HuH-7 (cell line): Measurements from ENCODE around the gene MORN1.
"Not testable (repeated sequence)": the region's sequence is repeated elsewhere in the genome, so short reads cannot be mapped to it uniquely, and the experiment has no call there.

ENCODE experiments used
- DNase-seq: peaks from one replicate; pipeline ENCODE4 v3.0.0; 2011; ENCODE audit warnings: low spot score

MORN1 gene

DNA sequence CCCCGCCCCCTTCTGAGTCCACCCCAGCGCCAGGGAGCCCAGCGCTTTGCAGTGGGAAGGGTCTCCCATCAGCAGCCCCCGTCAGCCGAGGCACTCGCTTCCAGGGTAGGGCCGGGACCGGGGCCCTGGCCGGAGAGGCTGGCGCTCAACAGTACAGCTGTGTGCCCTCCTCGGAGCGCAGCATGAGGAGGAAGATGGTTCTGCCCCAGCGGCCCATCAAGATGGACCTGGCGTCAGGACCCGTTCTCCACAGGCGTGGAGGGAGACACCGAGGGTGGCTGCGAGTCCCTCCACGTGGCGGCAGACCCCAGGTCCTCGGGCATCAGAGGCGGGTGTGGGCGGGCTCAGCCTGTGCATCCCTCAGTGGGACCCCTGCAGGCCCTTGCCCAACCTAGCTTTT is 54.3 kb downstream of the MORN1 start:
- DNase-seq: no peak

DNA sequence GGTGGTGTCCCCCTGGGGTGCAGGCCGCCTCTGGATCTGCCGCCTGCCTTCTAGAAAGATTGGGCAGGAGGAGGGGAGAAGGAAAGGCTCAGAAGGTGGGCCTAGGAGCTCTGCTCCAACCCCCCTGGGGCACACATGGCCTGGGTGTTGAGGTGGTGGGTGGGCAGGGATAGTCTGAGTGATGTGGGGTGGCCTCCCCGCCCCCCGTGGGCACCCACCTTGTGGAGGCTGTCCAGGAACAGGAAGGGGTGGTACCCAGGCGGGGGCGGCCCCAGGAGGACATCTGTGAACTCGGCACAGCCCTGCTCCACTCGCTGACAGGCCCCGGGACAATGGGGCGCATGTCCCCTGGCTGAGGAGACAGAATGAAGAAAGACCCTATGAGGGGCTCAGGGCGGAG is 54.9 kb downstream of the MORN1 start:
- no peak for DNase-seq

DNA sequence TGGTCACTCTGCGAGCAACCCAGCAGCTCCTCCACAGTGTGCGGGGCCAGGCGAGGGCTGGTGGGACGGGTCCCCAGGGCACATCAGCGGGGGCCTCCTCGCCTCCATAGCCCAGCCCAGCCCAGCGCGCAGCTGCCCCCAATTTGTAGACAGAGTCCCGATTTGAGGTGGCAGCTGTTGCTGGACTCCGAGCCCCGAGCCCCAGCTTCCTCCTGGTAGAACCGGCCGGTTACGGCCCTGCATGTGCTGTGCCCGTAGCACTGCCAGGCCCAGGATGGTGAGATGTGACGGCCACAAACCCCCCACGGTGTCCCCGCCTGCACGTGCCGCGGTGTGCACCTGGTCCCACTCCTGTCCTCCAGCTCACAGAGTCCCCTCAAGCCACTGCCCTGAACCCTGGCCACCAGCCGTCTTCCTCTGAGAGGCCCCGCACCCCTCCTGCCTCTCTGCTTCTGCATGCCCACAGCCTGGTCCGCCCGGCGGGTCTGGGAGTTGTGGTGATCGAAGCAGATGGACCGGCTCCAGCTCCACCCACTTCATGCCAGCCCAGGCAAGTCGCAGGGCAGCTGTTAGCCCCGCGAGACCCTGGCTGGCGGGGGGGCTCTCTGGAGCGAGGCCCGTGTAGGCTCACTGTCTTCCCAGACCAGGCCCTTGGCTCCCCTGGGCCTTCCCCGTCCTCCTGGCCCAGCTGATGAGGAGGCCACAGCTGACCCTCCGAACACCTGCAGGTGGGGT is 55.5 kb downstream of the MORN1 start:
- no peak for DNase-seq

DNA sequence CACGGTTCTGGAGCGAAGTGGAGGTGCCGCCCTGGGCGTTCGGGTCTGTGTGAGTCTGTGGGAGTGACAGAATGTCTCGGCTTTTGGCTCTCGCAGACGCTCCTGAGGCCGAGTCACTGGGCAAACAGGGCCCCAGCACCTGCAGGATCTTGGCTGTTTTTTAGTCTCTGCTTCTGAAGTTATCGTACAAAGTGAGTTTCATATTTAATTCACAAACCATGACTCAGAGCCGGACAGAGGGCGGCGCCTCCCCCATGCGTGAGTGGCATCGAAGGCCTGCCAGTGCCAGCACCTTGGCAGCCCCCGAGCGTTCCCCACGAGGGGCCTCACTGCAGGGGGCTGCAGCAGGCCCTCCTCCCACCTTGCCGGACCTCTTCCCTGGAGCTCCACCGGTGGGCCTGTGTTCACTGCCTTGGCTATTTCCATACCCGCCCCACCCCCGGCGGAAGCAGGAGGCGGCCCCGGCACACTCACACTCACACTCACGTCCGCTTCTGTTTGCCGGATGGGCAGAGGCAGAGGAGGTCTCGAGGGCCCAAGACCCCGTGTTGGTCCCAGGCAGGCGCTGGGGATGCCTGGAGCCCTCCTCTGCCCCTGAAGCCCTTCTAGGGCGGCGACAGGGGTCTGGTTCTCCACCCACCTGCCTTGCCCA is 56.3 kb downstream of the MORN1 start:
- no peak for DNase-seq

DNA sequence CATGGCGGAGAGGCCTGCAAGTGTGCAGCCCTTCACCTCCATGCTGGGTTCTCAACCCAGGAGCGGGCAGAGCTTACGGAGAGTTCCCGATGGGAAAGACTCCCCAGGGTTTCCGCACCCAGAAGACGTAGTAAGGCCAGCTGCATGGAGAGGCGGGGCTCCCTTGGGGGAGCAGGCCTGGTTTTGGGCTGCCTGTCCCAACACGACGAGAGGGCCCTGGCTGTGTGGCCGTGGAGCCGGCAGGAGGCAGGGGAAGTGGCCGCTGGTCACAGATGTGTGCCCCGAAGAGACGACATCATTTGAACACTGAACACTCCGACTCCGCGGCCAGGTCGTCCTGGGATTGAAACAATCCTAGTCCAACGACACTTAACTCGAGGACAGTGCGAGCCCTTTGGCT is 57.0 kb downstream of the MORN1 start:
- DNase-seq: no peak

DNA sequence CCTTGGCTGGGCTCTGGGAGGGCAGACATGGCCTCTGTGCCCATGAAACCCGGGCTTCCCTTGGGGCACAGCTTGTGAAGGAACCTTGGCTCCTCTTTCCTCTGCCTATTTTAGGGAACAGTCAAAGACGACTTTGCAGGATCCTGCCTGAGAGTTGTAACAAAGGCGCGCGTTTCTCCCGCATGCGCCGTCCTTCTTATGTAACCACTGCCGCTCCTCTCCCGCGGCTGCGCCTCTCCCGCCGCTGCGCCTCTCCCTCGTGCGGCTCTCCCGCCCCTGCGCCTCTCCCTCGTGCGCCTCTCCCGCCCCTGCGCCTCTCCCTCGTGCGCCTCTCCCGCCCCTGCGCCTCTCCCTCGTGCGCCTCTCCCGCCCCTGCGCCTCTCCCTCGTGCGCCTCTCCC is 59.8 kb downstream of the MORN1 start:
- DNase-seq: not testable (repeated sequence)

DNA sequence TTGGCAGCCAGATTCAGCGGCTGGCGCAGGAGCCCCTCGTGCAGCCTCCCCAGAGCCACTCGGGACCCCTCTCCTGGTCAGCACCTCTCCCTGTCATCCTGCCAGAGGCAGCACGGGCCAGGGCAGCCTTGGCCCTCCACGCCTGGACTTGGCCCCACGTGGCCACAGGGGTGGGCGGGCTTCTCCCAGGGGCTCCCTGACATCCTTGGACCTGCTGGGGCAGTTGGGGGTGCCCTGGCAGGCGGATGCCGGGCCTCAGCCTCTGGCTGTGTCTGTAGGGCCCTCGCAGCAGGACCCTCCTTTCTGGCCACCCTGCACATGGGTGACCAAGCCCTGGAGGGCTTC is 60.2 kb downstream of the MORN1 start:
- DNase-seq: no peak

DNA sequence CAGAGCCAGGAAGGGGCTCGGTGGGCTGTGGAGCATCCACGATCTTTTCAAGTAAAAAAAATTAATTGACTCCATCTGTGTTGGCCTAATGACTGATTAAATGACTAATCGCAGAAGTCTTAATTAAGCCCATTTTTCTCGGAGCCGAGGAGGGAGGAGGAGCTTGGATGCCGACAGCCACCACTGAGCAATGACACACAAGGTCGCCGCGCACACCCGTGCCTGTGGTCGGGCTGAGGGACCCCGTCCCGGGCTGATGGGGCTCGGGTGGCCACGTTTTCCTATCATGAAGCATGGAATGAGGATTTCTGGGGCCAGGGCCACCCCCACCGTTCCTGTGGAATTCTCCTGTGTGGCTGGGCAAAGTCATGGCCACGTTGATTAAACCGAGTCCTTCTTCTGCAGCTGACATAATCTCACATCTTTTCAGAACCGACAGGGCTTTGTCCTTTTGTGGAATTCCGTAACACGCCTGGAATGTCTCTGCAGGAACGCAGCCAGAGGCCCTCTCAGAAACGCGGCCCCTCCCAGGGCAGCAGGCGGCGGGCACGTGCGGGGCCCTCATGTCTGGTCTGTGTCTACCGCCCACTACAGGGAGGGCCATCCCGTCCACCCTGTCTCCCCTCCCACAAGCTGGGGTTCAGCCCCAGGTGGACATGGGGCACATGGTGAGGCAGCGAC is 60.7 kb downstream of the MORN1 start:
- DNase-seq: no peak

DNA sequence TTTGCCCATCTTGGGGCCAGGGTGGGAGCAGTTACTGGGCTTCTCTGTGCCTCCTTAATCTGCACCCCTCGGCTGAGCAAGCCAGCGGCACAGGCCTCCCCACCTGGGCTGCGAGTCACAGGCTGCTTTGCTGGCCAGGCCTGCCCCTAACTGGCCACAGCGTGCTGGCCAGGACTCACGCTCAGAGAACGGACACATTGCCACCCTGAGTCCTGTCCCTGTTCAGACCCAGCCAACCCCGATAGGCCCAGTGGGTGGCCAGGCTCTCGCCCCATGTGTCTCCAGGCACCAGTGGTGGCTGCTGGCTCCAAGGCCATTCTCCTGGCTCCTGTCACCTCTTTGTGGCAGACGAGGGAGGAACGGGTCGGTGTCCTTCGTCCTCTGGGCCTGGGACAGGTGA is 61.3 kb downstream of the MORN1 start:
- no peak for DNase-seq

DNA sequence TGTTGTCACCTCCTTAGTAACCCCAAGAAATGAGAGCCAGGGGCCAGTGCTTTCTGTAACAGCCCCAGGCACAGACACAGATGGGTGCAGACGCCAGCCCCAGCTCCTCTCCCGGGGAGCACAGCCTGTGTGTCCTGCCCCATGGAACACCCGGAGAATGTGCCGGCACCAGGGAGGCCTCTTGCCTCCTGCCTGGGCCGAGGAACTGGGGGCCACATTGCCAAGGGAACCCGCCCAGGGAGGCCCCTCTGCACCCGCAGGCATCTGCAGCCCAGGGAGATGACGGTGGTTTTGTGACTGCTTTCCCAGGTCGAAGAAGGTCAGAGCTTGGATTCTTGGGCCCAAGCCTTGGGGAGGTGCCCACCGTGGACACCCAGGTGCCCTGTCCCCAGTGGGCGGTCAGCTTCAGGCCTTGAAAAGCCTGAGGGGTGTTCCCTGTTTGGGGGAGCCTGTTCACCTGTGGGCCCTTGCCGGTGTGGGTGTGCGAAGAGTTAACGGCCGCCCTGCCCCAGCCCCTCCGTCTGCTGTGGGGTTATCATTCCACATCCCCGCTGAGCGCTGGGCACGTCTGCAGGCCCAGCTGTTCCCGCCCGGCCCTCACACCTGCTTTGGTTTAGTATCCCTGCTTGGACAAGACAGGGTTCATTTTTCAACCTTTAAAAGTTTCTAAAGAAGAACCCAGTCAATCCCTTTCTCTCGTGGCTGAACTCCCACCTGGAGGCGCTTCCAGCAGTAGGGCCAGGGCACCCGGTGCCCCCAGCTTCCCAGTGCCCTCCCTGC is 62.5 kb downstream of the MORN1 start:
- DNase-seq: no peak

DNA sequence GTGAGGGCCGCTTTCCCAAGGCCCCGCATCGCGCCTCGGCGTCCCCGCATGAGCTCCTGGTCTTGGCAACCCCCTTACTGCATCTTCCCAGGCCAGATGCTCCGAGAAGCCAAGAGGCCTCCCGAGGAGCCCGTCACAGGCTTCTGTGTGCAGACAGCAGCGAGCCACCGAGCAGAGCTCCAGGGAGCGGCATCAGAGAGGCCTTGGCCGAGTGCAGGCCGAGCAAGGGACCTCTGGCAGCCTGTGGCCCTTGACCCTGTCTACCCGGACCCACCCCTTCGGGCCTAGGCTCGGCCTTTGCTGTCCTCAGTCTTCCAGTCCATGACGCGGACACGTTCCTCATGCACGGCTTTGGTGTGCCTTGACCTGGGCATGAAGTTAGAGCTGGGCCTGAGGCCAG is 63.5 kb downstream of the MORN1 start:
- no peak for DNase-seq

DNA sequence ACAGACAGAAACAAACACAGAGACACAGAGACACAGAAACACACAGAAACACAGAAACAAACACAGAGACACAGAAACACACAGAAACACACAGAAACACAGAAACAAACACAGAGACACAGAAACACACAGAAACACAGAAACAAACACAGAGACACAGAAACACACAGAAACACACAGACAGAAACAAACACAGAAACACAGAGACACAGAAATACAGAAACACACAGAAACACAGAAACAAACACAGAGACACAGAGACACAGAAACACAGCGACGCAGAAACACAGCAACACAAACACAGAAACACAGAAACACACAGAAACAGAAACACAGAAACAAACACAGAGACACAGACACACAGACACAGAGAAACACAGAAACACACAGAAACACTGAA is 64.2 kb downstream of the MORN1 start:
- not testable (repeated sequence) for DNase-seq

DNA sequence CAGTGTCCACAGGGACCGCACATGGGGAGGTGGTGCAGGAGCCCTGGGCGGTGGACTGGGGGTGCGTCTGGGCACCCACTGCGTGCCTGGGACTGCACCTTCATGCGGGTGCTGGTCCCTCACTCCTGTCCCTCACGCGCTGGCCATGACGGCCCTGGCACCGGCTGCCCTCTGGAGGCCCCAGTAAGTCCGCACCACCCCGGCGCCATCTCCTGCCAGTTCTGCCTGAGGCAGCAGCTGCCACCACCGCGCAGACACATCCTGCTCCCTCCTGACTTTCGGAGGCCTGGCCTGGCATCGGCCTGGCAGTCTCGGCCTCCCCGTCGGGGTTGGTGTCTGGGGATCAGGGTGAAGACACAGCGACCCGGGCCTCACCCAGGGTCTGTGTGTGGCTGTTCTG is 64.8 kb downstream of the MORN1 start:
- no peak for DNase-seq

DNA sequence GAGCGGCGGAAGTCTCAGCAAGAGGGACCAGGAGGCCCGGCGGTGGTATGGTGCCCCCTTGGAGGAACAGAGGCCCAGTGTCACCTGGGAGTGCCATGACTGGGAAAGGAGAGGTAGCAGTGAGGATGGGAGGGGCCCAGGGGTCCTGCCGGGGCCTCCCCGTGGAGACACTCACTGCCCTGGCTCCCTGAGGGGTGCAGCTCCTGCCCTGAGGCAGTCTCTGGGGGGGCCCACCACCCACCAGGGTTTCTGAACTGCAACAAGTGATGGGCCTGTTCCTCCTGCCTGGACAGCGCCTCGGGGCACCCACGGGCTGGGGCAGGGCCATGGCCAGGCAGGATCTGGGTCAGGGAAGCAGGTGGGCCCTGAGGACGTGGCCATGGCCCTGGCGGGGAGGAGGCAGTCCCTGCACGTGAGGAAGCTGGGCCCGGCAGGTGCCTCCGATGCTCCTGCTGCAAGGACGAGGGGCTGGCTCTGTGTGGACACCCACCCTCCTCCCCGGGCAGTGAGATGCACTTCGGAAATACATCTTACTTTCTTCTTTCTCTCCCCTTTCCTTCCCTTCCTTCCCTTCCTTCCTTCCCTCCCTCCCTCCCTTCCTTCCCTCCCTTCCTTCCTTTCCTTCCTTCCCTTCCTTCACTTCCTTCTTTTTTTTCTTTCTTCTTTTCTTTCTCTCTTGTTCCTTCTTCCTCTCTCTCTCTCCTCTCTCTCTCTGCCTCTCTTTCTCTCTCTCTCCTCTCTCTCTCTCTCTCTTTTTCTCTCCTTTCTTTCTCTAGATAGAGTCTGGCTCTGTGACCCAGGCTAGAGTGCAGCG is 66.6 kb downstream of the MORN1 start:
- DNase-seq: no peak

DNA sequence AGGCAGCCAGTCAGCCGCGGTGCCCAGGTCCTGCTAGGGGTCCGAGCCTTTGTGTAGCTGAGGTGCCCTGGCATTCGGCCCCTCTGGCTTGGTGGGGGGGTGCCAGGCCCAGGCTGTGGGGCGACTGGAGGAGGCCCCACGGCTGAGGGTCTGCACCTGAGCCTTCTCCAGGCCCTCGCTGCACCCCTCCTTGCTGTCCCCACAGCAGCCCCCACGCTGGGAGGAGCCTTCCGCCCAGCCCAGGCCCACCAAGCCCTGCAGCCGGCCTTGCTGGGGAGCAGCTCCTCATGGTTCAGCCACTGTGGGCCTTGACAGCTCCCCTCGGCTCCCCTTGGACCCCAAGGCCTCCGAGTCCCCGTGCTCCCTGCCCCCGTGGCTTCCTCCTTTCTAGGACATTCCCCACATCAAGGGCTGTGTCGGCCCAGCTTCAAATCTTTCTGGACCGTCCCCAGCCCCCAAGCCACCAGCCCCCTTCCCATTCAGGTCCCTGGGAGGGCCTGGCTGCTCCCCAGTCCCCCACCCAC is 67.8 kb downstream of the MORN1 start:
- no peak for DNase-seq

DNA sequence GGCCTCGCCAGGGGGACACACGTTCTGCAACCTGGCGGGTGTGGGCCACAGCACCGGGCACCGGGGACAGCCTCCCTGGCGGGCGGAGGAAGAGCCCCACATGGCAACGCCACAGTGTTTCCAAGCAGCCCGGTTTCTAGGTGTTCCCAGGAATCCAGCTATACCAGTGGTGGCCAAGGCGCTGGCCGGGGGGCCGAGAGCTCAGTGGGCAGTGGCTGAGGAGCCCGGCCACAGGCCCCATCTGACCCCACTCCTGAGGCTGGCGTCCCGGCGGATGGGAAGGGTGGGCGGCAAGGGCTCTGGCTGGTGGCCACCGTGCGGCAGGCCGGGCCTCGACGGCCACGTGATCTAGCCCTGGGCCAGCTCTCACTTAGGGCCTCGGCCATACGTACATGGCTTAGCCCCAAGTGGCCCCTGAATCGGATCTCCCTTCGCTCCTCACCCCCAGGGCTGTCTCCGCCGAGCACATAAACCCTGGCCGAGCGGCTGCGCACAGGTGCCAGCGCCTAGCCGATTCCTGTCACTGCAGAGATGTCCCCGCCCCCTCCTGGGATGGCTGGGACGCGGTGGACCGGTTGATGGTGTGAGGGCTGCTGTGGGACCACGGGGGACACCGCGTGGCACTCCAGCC is 68.7 kb downstream of the MORN1 start:
- DNase-seq: no peak

DNA sequence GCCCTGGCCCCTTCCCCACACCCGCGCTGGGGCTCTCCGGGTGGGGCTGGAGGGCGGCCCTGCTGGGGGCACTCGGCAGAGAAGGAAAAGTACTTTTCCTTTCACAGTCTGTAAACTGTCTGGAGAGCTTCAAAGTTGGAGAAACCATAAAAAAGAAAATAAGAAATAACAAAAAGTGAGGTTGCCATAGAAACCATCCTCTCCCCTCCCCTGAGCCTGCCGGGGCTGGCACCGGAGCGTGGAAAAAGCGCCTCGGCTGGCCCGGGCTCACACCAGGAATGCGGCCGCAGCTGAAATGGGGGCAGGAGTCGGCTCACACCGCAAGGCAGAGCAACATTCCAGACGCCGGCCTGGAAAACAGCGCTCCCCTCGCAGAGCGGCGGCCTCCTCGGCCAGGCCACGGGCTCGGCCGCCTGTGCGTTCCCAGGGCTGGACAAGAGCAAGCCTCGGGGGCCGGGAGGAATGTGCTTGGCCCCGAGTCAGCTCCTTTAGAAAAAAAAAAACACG is 69.2 kb downstream of the MORN1 start:
- DNase-seq: no peak

DNA sequence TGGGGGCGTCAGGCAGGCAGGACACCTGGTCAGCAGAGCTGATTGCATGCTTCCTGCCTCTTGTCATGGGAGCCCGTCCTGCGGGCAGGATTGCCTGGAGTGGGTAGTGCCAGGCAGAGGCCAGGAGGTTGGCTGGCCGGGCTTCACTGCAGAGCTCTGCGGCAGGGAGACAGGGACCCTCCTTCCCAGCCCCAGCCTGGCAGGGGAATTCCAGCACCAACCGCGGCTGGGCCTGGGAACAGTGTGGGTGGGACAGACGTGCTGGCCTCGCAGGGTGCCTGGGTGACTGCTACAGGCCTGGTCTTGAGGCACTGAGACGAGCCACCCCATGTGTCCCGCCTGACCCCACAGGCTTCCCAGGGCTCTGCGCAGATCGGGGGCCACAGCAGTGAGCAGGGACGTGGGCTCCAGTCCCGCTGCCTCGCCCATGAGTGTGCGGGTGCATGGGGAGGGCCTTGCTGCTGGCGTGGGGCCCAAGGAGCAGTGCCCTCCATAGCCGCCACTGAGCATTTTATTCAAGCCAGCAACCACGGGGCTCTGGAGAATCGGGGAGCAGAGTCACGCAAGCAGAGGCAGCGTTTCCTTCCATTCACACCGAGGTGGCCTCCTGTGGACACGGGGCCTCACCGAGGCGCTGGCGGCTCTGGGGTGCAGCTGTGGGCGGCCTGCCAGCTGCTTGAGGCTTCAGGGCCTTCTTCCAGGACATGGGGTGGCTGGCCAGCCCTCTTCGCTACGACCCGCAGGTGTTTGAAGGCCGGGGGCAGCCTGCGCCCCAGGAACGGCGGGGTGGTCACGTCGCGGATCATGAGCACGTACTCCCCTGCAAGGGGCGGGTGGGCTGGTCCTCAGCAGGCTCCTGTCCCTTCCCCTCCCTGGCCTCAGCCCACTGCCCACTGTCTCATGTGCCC is 70.3 kb downstream of the MORN1 start:
- DNase-seq: no peak

DNA sequence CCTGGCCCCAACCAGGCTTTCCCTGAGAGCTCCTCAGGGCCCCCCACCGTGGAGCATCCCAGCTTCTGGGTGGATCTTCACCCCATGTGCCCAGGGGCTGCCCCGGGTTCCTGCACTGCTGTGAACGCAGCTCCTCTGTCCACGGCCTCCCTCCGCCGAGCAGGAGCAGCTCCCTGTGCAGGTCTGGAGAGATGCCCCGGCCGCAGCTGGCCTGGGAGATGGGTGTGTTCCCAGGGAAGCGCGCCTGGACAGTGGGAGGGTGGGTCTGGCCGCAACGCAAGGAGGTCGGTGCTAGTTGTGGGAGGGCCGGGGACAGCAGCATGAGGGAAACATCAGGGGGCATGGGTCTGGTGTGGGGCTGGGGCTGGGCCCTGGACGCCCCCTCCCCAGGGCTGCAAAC is 71.3 kb downstream of the MORN1 start:
- no peak for DNase-seq

DNA sequence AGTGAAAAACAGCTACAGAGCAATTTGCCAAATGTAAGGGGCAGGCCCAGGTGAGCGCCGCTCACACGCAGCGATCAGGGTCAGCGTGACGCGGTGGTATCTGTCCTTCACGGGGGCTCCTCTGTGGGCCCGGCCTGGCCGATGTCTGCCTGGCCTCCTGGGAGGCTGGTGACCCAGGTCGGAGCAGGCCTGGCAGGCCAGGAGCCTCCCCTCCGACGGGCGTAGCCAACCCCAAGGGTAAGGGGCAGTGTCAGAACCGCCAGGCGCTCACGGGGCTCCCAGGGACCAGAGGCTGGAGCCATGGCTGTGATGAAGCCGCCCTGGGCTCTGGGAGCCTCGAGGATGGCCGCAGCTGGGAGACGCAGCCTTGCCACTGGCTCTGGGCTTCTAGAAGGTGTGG is 72.1 kb downstream of the MORN1 start:
- no peak for DNase-seq
